Left ventricle myocardium inferior (tissue), 1 donor: ENCODE data around the gene DIAPH2. TPM values are rescaled to one million over a fixed set of nuclear protein-coding genes. Genes with fewer than 3 reads are reported as not detected.

Source experiments
- DNase-seq: peaks from one replicate; pipeline ENCODE4 v3.0.0-alpha.2; 2020
- H3K27ac ChIP-seq: fragments of 200-600 bp; replicated peaks from 2 replicates; pipeline ENCODE4 v1.8.0; 2021
- H3K27me3 ChIP-seq: fragments of 200-600 bp; 2 replicates; pipeline ENCODE4 v1.8.0; 2021; ENCODE audit warnings: low read depth
- H3K36me3 ChIP-seq: fragments of 200-600 bp; 2 replicates; pipeline ENCODE4 v1.8.0; 2021
- H3K4me1 ChIP-seq: fragments of 200-600 bp; 2 replicates; pipeline ENCODE4 v1.8.0; 2021
- H3K4me3 ChIP-seq: fragments of 200-600 bp; 2 replicates; pipeline ENCODE4 v1.8.0; 2021; ENCODE audit warnings: mild to moderate bottlenecking, moderate library complexity
- H3K9me3 ChIP-seq: fragments of 200-600 bp; replicated peaks from 2 replicates; pipeline ENCODE4 v1.8.0; 2021
- intact Hi-C: fragments of 100-400 bp; cut with micrococcal nuclease; formaldehyde crosslinking; loops from one replicate; pipeline ENCODE4 v1.11.0; 2022
- total RNA-seq: library from RNA; stranded (reverse); fragmentation: NEBNext Ultra II Directional; extraction: Animal tissue kit (Norgen Biotek cat#: 25700); gene quantifications from one replicate; pipeline ENCODE4 v1.2.1, GENCODE V29; 2021
- TF ChIP-seq, protein P1 (sequence below): fragments of 200-600 bp; IDR thresholded peaks from 2 replicates; pipeline ENCODE4 v1.8.0; 2021; ENCODE audit warnings: antibody characterized with exemption, mild to moderate bottlenecking, borderline replicate concordance
- donor health status: DM: no; HTN: yes; CAD: no; lungs with severe emphysema.

DIAPH2 gene
- total RNA-seq, 1 donor from 2014 or later = 9.3 TPM

DNA sequence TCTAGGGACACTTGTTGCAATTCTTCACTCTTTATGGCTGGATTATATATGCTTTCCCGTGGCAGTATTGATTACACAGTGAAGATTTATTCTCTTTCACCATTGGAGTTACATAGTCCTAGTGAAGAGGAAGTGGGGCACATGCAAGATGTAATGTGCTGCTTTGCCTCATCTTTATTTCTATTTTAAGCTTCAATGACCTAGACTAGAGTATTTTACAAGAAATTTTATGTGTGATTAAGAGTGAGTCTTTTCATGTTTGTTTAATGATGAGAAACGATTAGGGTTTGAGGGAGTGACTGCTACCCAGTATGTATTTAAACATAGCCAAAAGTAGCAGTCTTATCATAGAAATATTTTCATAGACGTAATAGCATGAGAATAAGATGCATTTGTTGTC lies 30.8 kb downstream of the DIAPH2 start:
- TF ChIP-seq, protein P1, sequence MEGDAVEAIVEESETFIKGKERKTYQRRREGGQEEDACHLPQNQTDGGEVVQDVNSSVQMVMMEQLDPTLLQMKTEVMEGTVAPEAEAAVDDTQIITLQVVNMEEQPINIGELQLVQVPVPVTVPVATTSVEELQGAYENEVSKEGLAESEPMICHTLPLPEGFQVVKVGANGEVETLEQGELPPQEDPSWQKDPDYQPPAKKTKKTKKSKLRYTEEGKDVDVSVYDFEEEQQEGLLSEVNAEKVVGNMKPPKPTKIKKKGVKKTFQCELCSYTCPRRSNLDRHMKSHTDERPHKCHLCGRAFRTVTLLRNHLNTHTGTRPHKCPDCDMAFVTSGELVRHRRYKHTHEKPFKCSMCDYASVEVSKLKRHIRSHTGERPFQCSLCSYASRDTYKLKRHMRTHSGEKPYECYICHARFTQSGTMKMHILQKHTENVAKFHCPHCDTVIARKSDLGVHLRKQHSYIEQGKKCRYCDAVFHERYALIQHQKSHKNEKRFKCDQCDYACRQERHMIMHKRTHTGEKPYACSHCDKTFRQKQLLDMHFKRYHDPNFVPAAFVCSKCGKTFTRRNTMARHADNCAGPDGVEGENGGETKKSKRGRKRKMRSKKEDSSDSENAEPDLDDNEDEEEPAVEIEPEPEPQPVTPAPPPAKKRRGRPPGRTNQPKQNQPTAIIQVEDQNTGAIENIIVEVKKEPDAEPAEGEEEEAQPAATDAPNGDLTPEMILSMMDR = no peak
- Histone ChIP-seq H3K27ac (no peak overlapping the region), H3K9me3 (no peaks in the 10 kb centered on the region), H3K27me3 (no peaks in the 10 kb centered on the region), H3K4me1 (no peaks in the 10 kb centered on the region), H3K36me3 (no peaks in the 10 kb centered on the region), H3K4me3 (no peak overlapping the region)
- intact Hi-C loops = no loop called here
- no peak for DNase-seq

DNA sequence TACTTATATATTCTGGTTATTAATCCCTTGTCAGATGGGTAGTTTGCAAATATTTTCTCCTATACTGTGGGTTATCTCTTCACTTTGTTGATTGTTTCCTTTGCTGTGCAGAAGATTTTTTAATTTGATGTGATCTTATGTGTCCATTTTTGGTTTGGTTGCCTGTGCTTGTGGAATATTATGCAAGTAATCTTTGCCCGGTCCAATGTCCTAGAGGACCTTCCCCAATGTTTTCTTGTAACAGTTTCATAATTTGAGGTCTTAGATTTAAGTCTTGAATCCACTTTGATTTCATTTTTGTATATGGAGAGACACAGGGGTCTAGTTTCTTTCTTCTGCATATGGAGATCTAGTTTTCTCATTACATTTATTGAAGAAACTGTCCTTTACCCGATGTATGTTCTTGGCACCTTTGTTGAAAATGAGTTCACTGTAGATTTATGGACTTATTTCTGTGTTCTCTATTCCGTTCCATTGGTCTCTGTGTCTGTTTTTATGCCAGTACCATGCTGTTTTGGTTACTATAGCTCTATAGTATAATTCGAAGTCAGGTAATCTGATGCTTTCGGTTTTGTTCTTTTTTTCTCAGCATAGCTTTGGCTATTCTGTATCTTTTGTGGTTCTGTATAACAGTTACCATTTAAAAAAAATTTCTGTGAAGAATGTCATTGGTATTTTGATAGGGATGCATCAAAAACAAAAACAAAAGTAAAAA lies 34.7 kb downstream of the DIAPH2 start:
- intact Hi-C loops = no loop called here
- no peaks in the 10 kb centered on the region for H3K36me3 ChIP-seq
- no peaks in the 10 kb centered on the region for H3K27me3 ChIP-seq
- H3K4me1 ChIP-seq = no peaks in the 10 kb centered on the region
- H3K9me3 ChIP-seq = no peaks in the 10 kb centered on the region
- DNase-seq = no peak
- H3K27ac ChIP-seq = no peak overlapping the region
- H3K4me3 ChIP-seq = no peak overlapping the region
- TF ChIP-seq, protein P1 = no peak

DNA sequence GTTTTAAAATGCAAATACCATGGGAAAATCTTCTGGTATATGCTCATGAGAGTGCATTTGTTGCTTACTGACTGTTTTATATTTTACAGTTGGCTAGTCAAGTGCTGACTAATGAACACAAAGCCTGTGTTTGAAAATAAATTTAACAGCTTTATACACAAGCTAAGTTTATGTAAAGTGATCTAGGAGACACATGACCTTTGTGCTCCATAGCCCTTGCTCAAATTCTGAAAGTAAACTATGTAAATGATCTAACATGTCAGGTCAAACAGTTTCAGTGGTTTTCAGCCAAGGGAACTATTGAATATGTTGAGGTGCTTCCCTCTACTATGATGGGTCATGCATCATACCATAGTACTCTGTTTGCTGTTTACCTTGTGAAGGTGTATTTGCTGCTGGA lies 36.7 kb downstream of the DIAPH2 start:
- TF ChIP-seq, protein P1 = no peak
- Histone ChIP-seq H3K9me3 (no peaks in the 10 kb centered on the region), H3K27ac (no peak overlapping the region), H3K27me3 (no peaks in the 10 kb centered on the region), H3K36me3 (no peaks in the 10 kb centered on the region), H3K4me3 (no peak overlapping the region), H3K4me1 (no peaks in the 10 kb centered on the region)
- DNase-seq = no peak
- intact Hi-C loops = no loop called here

DNA sequence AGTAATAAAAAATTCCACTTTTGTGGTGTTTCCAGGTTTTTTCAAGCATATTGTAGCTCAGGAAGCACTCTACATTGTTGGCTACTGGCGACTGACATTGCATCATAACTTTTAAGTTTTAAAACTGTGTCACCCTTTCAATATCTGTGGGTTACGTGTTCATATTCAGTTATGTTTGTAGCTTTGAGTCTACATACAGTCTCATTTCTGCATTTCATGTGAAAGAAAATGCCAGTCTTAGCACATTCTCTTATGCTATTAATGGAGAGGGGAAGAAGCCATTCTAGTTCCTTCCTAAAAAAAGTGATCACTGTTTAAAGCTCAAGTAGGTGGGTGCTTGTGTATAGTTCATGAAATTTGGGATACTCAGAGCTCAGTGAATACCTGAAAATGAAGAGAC lies 38.1 kb downstream of the DIAPH2 start:
- Histone ChIP-seq H3K27ac (no peak overlapping the region), H3K9me3 (no peaks in the 10 kb centered on the region), H3K4me3 (no peak overlapping the region), H3K36me3 (no peaks in the 10 kb centered on the region), H3K27me3 (no peaks in the 10 kb centered on the region), H3K4me1 (no peaks in the 10 kb centered on the region)
- DNase-seq = no peak
- TF ChIP-seq, protein P1 = no peak
- intact Hi-C loops = no loop called here

DNA sequence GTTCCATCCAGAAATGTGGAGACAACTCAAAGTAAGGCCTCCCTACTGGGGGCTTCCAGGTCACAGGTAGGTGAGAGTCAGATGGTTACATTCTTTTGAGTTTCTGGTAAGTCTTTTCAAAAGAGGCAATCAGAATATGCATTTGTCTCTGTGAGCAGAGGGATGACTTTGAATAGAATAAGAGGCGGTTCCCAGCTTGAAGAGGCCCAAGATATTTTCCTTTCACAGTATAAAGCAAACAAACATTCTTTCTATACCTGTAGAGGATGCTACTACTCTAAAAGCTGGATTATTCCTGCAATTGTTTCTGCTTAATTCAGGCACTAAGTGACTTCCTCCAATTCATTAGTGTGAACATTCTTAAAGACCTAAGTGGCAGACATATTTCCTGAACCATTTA lies 44.4 kb downstream of the DIAPH2 start:
- Histone ChIP-seq H3K4me1 (no peaks in the 10 kb centered on the region), H3K27ac (no peak overlapping the region), H3K36me3 (no peaks in the 10 kb centered on the region), H3K4me3 (no peak overlapping the region), H3K27me3 (no peaks in the 10 kb centered on the region), H3K9me3 (no peaks in the 10 kb centered on the region)
- intact Hi-C loops = no loop called here
- no peak for DNase-seq
- TF ChIP-seq, protein P1 = no peak
